Choroid plexus epithelial cell (primary cell): Measurements from ENCODE around the gene RIMOC1.

Source experiments
- DNase-seq: peaks from one replicate; pipeline ENCODE4 v3.0.0-alpha.2; 2010; ENCODE audit warnings: low read depth
- H3K4me3 ChIP-seq: 2 replicates; pipeline ENCODE4 v1.5.1; 2011; ENCODE audit warnings: low read depth, mild to moderate bottlenecking, control low read depth, low read length, moderate library complexity
- CTCF ChIP-seq: conservative IDR thresholded peaks from 2 replicates; pipeline ENCODE4 v1.5.1; 2011; ENCODE audit warnings: low read depth, mild to moderate bottlenecking, control low read depth, inconsistent platforms, low read length, moderate library complexity

RIMOC1 gene

GRCh38 chr5:41908374-41909079 is 4.4 kb downstream of the RIMOC1 start:
- no peak overlapping the region for H3K4me3 ChIP-seq
- no peak for TF ChIP-seq CTCF
- peak; percentile 72 for DNase-seq

- H3K4me3 ChIP-seq, result no peak overlapping the region
- no peak for TF ChIP-seq CTCF
- DNase-seq, result no peak
Measured at GRCh38 chr5:41918105-41918504, 14.0 kb downstream of the RIMOC1 start.

GRCh38 chr5:41921166-41921565 is 17.0 kb downstream of the RIMOC1 start:
- no peak for TF ChIP-seq CTCF
- DNase-seq, result no peak

GRCh38 chr5:41921874-41922273 is 17.7 kb downstream of the RIMOC1 start:
- no peak for TF ChIP-seq CTCF
- DNase-seq, result peak; percentile 11
- no peak overlapping the region for H3K4me3 ChIP-seq

More at GRCh38 chr5:41921166-41921565, 17.0 kb downstream of the RIMOC1 start:
- H3K4me3 ChIP-seq, result no peak overlapping the region

DNA sequence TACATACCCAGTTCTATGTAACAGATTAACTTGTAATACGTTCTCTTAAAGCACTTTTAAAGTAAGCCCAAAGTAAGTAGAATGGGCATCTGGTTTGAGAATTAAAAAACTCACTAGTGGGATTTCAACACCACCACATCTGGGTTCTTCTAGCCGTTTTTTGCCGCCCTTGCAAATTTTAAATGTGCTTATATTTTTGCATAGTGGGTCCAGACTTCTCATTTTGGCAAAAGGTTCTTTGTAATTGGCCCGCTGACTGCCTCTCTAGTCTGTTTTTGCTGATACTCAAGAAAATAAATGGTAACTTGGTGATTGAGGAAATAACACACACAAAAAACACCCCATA is 20.4 kb downstream of the RIMOC1 start:
- peak; percentile 2 for DNase-seq
- peak overlapping the region; percentile 74 for H3K4me3 ChIP-seq
- no peak for TF ChIP-seq CTCF

- TF ChIP-seq CTCF, result peak; percentile 57
- DNase-seq, result peak; percentile 82
- peak within 1 kb of the TSS; percentile 74 for H3K4me3 ChIP-seq
Measured at GRCh38 chr5:41924872-41925554, 20.9 kb downstream of the RIMOC1 start, which contains the start of gene FBXO4. Gene FBXO4 (plus strand): TSS chr5:41925281. CDS start chr5:41925310, 29 bp downstream.
